Lower leg skin (tissue), 3 donors: Measurements from ENCODE around the gene IFT52.

ENCODE experiments used
- POLR2A ChIP-seq, 2 donors: fragments of 450-650 bp; IDR thresholded peaks; one replicate each; pipeline ENCODE4 v1.6.1; 2016 to 2017; ENCODE audit warnings: antibody characterized with exemption in 2 of 2, mild to moderate bottlenecking in 1 of 2, moderate library complexity in 1 of 2
- TF ChIP-seq, protein P1 (sequence below), 3 donors: fragments of 450-650 bp; IDR thresholded peaks; one replicate each; pipeline ENCODE4 v1.5.1; 2016; ENCODE audit warnings: antibody characterized with exemption in 3 of 3, mild to moderate bottlenecking in 3 of 3, moderate library complexity in 2 of 3

DNA sequence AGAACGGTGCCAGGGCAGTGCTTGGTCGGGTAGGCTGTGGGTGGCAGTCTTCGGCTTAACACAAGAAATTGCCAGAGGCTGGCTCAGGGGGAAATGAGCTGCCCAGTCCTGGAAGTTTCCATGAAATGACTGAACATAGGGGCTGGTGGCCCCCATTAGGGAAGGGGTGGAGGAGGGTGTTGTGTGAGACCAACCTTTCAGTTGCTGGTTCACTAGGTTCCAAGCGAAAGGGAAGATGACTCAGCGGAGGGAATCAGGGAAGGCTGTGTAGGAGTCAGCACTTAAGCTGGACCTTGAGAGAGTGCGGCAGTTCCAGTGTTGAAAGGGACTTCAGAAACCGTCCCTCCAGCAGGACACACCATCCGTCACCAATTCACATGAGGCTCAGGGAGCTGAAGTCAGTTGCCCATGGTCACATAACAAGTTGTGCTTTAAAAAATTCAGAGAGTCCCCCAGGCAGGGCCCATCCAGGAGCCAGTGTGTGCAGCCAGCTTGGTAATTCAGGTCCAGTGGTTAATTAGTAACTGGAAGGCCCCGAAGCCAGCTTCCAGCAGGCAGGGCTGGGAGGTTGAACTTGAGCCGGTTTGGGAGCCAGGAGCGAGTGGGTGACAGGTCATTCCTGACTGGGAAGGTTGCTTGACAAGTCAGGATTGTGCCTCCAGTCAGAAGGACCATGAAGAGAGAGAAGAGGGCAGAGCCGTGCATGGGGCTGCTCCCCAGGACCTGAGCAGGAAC, 32.2 kb upstream of the IFT52 start, which contains the start of gene SGK2:
- TF ChIP-seq, protein P1, sequence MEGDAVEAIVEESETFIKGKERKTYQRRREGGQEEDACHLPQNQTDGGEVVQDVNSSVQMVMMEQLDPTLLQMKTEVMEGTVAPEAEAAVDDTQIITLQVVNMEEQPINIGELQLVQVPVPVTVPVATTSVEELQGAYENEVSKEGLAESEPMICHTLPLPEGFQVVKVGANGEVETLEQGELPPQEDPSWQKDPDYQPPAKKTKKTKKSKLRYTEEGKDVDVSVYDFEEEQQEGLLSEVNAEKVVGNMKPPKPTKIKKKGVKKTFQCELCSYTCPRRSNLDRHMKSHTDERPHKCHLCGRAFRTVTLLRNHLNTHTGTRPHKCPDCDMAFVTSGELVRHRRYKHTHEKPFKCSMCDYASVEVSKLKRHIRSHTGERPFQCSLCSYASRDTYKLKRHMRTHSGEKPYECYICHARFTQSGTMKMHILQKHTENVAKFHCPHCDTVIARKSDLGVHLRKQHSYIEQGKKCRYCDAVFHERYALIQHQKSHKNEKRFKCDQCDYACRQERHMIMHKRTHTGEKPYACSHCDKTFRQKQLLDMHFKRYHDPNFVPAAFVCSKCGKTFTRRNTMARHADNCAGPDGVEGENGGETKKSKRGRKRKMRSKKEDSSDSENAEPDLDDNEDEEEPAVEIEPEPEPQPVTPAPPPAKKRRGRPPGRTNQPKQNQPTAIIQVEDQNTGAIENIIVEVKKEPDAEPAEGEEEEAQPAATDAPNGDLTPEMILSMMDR (IDR thresholded peaks at IDR 0.05): no peak
- TF ChIP-seq POLR2A (IDR thresholded peaks at IDR 0.05): no peak
